Neutrophil (primary cell): ENCODE data around the gene MCEE.

Source experiments
- H3K27ac ChIP-seq: fragments of 200-600 bp; sonication (generic); 2 replicates; pipeline ENCODE4 v1.5.1; 2016; ENCODE audit warnings: mild to moderate bottlenecking, moderate library complexity
- H3K27me3 ChIP-seq: fragments of 200-600 bp; sonication (generic); 2 replicates; pipeline ENCODE4 v1.6.0; 2016; ENCODE audit warnings: mild to moderate bottlenecking
- H3K36me3 ChIP-seq: fragments of 200-600 bp; sonication (generic); 2 replicates; pipeline ENCODE4 v1.5.1; 2017
- H3K4me1 ChIP-seq, 2 experiments: fragments of 200-600 bp in 1 of 2; sonication (generic) in 1 of 2; 1 replicate in 1 of 2; 2 replicates in 1 of 2; pipeline versions ENCODE4 v1.5.1 to v1.6.1; 2013 to 2016; ENCODE audit warnings: low read depth in 1 of 2, low read length in 1 of 2, mild to moderate bottlenecking in 1 of 2, moderate library complexity in 1 of 2; ENCODE audit not compliant: control insufficient read depth in 1 of 2, insufficient read depth in 1 of 2
- H3K4me3 ChIP-seq, 2 experiments: fragments of 200-600 bp in 1 of 2; sonication (generic) in 1 of 2; 1 replicate in 1 of 2; 2 replicates in 1 of 2; pipeline ENCODE4 v1.5.1; 2013 to 2016; ENCODE audit warnings: low read depth in 1 of 2, low read length in 1 of 2, mild to moderate bottlenecking in 1 of 2, moderate library complexity in 1 of 2
- H3K9me3 ChIP-seq: fragments of 200-600 bp; sonication (generic); 2 replicates; pipeline ENCODE4 v1.5.1; 2016
- CTCF ChIP-seq: fragments of 200-600 bp; sonication (generic); IDR thresholded peaks from 2 replicates; pipeline ENCODE4 v1.5.1; 2016; ENCODE audit warnings: antibody characterized with exemption

MCEE gene

GRCh38 chr2:71151620-71152019, 21.6 kb upstream of the MCEE start:
- no peak overlapping the region for H3K4me3 ChIP-seq
- H3K27ac ChIP-seq = no peak overlapping the region
- peaks cover 44% of the 10 kb centered on the region for H3K36me3 ChIP-seq
- H3K4me1 ChIP-seq = no peaks in the 10 kb centered on the region
- H3K9me3 ChIP-seq = no peaks in the 10 kb centered on the region
- H3K27me3 ChIP-seq = peaks cover 4% of the 10 kb centered on the region
- no peak for TF ChIP-seq CTCF

- Histone ChIP-seq H3K27me3 (no peaks in the 10 kb centered on the region), H3K36me3 (peaks cover 56% of the 10 kb centered on the region), H3K4me1 (no peaks in the 10 kb centered on the region), H3K4me3 (no peak overlapping the region), H3K27ac (no peak overlapping the region), H3K9me3 (no peaks in the 10 kb centered on the region)
- TF ChIP-seq CTCF = no peak
These were observed 20.2 kb upstream of the MCEE start for GRCh38 chr2:71150082-71150816.

GRCh38 chr2:71148506-71149063, 18.6 kb upstream of the MCEE start:
- no peaks in the 10 kb centered on the region for H3K27me3 ChIP-seq
- no peak overlapping the region for H3K27ac ChIP-seq
- H3K4me3 ChIP-seq = no peak overlapping the region
- H3K4me1 ChIP-seq = no peaks in the 10 kb centered on the region
- H3K36me3 ChIP-seq = peaks cover 73% of the 10 kb centered on the region
- TF ChIP-seq CTCF = no peak
- no peaks in the 10 kb centered on the region for H3K9me3 ChIP-seq

- Histone ChIP-seq H3K4me3 (no peak overlapping the region), H3K9me3 (no peaks in the 10 kb centered on the region), H3K27ac (no peak overlapping the region), H3K4me1 (no peaks in the 10 kb centered on the region), H3K36me3 (peaks cover 96% of the 10 kb centered on the region), H3K27me3 (no peaks in the 10 kb centered on the region)
- no peak for TF ChIP-seq CTCF
These were observed 13.8 kb upstream of the MCEE start for GRCh38 chr2:71143782-71144181.

GRCh38 chr2:71136174-71136573, 6.1 kb upstream of the MCEE start:
- H3K36me3 ChIP-seq = peaks cover 51% of the 10 kb centered on the region
- no peak overlapping the region for H3K27ac ChIP-seq
- no peak for TF ChIP-seq CTCF
- peaks cover 3% of the 10 kb centered on the region in 2 experiments for H3K4me1 ChIP-seq
- no peaks in the 10 kb centered on the region for H3K27me3 ChIP-seq
- no peaks in the 10 kb centered on the region for H3K9me3 ChIP-seq
- no peak overlapping the region for H3K4me3 ChIP-seq
